ENCODE measurements around the gene NRIP2. TPM values are rescaled to one million over a fixed set of nuclear protein-coding genes. Genes with fewer than 3 reads are reported as not detected.

Gene NRIP2
- total and polyA plus RNA-seq, 2 donors (not counting 1 experiment from before 2014, with no cell fraction given): 0.08 to 0.17 TPM

DNA sequence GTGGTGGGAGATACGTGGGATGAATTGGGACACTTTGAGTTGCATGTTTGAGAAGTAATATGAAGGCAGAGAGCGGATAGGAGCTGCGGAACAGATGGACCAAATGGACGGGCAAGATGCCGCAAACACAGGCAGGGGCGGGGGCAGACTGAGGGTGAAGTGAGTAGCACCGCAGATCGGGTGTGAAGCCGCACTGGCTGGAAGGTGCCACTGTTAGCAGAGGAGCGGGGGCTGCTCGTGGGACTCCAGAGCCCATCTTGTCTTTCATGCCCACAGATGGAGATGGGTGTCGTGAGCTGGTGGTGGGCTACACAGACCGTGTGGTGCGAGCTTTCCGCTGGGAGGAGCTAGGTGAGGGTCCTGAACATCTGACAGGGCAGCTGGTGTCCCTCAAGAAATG, 15.0 kb downstream of the NRIP2 start:
- H3K27me3 ChIP-seq (ENCODE audit: control insufficient read depth, insufficient read depth, low read length): no peaks in the 10 kb centered on the region
- peaks cover 5% of the 10 kb centered on the region for H3K79me2 ChIP-seq (ENCODE audit: control insufficient read depth, insufficient read depth, low read length)
- no peak for DNase-seq (ENCODE audit: low read depth in 2 of 2)
- H4K20me1 ChIP-seq (ENCODE audit: control insufficient read depth, extremely low read depth, insufficient read depth, low read length): no peaks in the 10 kb centered on the region
- H3K4me1 ChIP-seq (ENCODE audit: control insufficient read depth, extremely low read depth, insufficient read depth, low read length): no peaks in the 10 kb centered on the region
- no peak overlapping the region for H2AFZ ChIP-seq (ENCODE audit: low read length)
- H3K9me3 ChIP-seq (ENCODE audit: control insufficient read depth, insufficient read depth, low read depth, low read length): no peaks in the 10 kb centered on the region
- H3K36me3 ChIP-seq (ENCODE audit: control insufficient read depth, insufficient read depth, low read length): peaks cover 8% of the 10 kb centered on the region
- TF ChIP-seq, protein P1, sequence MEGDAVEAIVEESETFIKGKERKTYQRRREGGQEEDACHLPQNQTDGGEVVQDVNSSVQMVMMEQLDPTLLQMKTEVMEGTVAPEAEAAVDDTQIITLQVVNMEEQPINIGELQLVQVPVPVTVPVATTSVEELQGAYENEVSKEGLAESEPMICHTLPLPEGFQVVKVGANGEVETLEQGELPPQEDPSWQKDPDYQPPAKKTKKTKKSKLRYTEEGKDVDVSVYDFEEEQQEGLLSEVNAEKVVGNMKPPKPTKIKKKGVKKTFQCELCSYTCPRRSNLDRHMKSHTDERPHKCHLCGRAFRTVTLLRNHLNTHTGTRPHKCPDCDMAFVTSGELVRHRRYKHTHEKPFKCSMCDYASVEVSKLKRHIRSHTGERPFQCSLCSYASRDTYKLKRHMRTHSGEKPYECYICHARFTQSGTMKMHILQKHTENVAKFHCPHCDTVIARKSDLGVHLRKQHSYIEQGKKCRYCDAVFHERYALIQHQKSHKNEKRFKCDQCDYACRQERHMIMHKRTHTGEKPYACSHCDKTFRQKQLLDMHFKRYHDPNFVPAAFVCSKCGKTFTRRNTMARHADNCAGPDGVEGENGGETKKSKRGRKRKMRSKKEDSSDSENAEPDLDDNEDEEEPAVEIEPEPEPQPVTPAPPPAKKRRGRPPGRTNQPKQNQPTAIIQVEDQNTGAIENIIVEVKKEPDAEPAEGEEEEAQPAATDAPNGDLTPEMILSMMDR (conservative IDR thresholded peaks at IDR 0.05 in 1 of 2, IDR thresholded peaks at IDR 0.05 in 1 of 2; ENCODE audit: low read depth in 1 of 2, low read length in 2 of 2): no peak
- TF ChIP-seq EZH2 (IDR thresholded peaks at IDR 0.05; ENCODE audit: low read length, missing control alignments): no peak
- H3K4me3 ChIP-seq (replicated peaks in 1 of 4; ENCODE audit: control extremely low read depth in 1 of 4, insufficient read depth in 1 of 4, low read depth in 3 of 4, low read length in 4 of 4): no peak overlapping the region
- no peak overlapping the region for H3K9ac ChIP-seq (ENCODE audit: insufficient read depth, low read length)
- no peak overlapping the region for H3K27ac ChIP-seq (ENCODE audit: insufficient read depth, low read length)
- H3K4me2 ChIP-seq (ENCODE audit: extremely low read depth, insufficient read depth, low read length): no peak overlapping the region

DNA sequence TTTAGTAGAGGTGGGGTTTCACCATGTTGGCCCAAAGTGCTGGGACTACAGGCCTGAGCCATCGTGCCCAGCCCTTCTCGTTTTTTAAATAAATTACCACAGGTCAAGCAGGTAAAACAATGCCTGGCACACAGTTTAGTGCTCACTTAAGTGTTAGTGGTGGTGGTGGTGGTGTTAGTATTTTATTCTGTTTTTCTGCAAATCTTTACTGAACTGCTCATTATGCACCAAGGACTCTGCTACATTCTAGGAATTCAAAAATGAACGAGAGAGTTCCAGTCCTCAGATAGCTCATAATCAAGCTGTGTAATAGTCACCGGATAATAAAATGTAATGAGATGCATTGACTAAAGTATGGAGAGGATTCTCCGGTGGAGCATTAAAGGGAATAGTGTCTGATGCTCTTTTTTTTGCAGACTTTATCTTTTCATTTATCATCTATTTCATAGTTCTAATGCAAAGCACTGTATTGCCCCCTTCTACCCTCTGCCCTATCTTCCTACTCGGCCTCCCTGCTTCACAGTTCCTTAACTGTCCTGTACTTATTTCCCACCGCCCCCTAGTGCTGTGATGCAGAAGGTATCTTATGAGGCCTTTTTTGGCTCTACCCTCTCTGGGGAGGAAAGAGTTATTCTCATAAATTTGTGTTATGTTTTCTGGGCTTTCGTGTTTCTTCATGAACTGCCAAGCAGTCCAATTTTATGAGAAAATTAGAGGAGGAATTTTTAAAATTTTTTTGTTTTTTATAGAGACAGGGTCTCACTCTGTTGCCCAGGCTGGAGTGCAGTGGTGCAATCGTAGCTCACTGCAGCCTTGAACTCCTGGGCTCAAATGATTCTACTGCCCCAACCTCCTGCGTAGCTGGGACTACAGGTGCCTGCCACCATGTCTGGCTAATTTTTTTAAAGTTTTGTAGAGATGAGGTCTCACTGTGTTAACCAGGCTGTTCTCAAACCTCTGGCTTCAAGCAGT, 21.3 kb downstream of the NRIP2 start:
- no peaks in the 10 kb centered on the region for H4K20me1 ChIP-seq (ENCODE audit: control insufficient read depth, extremely low read depth, insufficient read depth, low read length)
- peaks cover 12% of the 10 kb centered on the region for H3K79me2 ChIP-seq (ENCODE audit: control insufficient read depth, insufficient read depth, low read length)
- peak overlapping the region; percentile 81 for H3K27ac ChIP-seq (ENCODE audit: insufficient read depth, low read length)
- H3K4me3 ChIP-seq (replicated peaks in 1 of 4; ENCODE audit: control extremely low read depth in 1 of 4, insufficient read depth in 1 of 4, low read depth in 3 of 4, low read length in 4 of 4): peak overlapping the region; percentile 59 to 97 (median 78)
- no peaks in the 10 kb centered on the region for H3K4me1 ChIP-seq (ENCODE audit: control insufficient read depth, extremely low read depth, insufficient read depth, low read length)
- no peaks in the 10 kb centered on the region for H3K9me3 ChIP-seq (ENCODE audit: control insufficient read depth, insufficient read depth, low read depth, low read length)
- no peak for TF ChIP-seq EZH2 (IDR thresholded peaks at IDR 0.05; ENCODE audit: low read length, missing control alignments)
- TF ChIP-seq, protein P1 (conservative IDR thresholded peaks at IDR 0.05 in 1 of 2, IDR thresholded peaks at IDR 0.05 in 1 of 2; ENCODE audit: low read depth in 1 of 2, low read length in 2 of 2): peak; percentile 80 to 83
- H3K27me3 ChIP-seq (ENCODE audit: control insufficient read depth, insufficient read depth, low read length): no peaks in the 10 kb centered on the region
- peak overlapping the region; percentile 45 for H2AFZ ChIP-seq (ENCODE audit: low read length)
- H3K9ac ChIP-seq (ENCODE audit: insufficient read depth, low read length): peak overlapping the region; percentile 63
- H3K36me3 ChIP-seq (ENCODE audit: control insufficient read depth, insufficient read depth, low read length): peaks cover 5% of the 10 kb centered on the region
- peak overlapping the region; percentile 96 for H3K4me2 ChIP-seq (ENCODE audit: extremely low read depth, insufficient read depth, low read length)
- DNase-seq (ENCODE audit: low read depth in 2 of 2): peak; percentile 71 to 75

Data from fibroblast of lung (primary cell).